GM23338 (cell line): ENCODE data around the gene TFCP2. TPM values are rescaled to one million over a fixed set of nuclear protein-coding genes. Genes with fewer than 3 reads are reported as not detected.

ENCODE experiments used
- ATAC-seq: fragments of 200-7000 bp; cut with Tn5 transposase; 3 replicates; pipeline ENCODE4 v1.9.1; 2020
- DNase-seq: peaks from one replicate; pipeline ENCODE4 v3.0.0-alpha.2; 2015; ENCODE audit warnings: low spot score
- H2AFZ ChIP-seq: fragments of 200-600 bp; sonication (generic); 2 replicates; pipeline ENCODE4 v1.8.0; 2016; ENCODE audit warnings: antibody characterized with exemption, mild to moderate bottlenecking, moderate library complexity
- H3F3A ChIP-seq: fragments of 200-600 bp; sonication (generic); replicated peaks from 2 replicates; pipeline ENCODE4 v1.8.0; 2017; ENCODE audit warnings: antibody characterized with exemption, mixed run types, low read depth
- H3K27ac ChIP-seq: fragments of 200-600 bp; sonication (generic); 2 replicates; pipeline ENCODE4 v1.6.1; 2016; ENCODE audit warnings: low read depth
- H3K27me3 ChIP-seq: fragments of 200-600 bp; sonication (generic); 2 replicates; pipeline ENCODE4 v1.8.0; 2016; ENCODE audit warnings: mild to moderate bottlenecking, mixed run types, moderate library complexity; ENCODE audit not compliant: insufficient read depth
- H3K36me3 ChIP-seq: fragments of 200-600 bp; sonication (generic); 2 replicates; pipeline ENCODE4 v1.8.0; 2016; ENCODE audit warnings: mild to moderate bottlenecking; ENCODE audit not compliant: insufficient read depth
- H3K4me1 ChIP-seq: fragments of 200-600 bp; sonication (generic); 2 replicates; pipeline ENCODE4 v1.8.0; 2016; ENCODE audit warnings: mild to moderate bottlenecking, moderate library complexity; ENCODE audit not compliant: insufficient read depth
- H3K4me2 ChIP-seq: fragments of 200-600 bp; sonication (generic); 2 replicates; pipeline ENCODE4 v1.7.1; 2017; ENCODE audit warnings: mixed run types
- H3K4me3 ChIP-seq: fragments of 200-600 bp; sonication (generic); 2 replicates; pipeline ENCODE4 v1.6.1; 2016; ENCODE audit warnings: mixed run types
- H3K79me2 ChIP-seq: fragments of 200-600 bp; sonication (generic); replicated peaks from 2 replicates; pipeline ENCODE4 v1.8.0; 2017; ENCODE audit warnings: mild to moderate bottlenecking; ENCODE audit not compliant: insufficient read depth
- H3K9me2 ChIP-seq: fragments of 200-600 bp; sonication (generic); 2 replicates; pipeline ENCODE4 v1.8.0; 2017; ENCODE audit not compliant: insufficient read depth
- H4K20me1 ChIP-seq: fragments of 200-600 bp; sonication (generic); replicated peaks from 2 replicates; pipeline ENCODE4 v1.8.0; 2017; ENCODE audit warnings: mild to moderate bottlenecking; ENCODE audit not compliant: insufficient read depth
- H3K27ac Mint-ChIP-seq: 2 replicates; pipeline ENCODE4 v1.8.0; 2020; ENCODE audit warnings: inconsistent platforms, mild to moderate bottlenecking, moderate library complexity, mixed read lengths
- H3K27me3 Mint-ChIP-seq: 3 replicates; pipeline ENCODE4 v1.8.0; 2022; ENCODE audit warnings: low read depth, mild to moderate bottlenecking, moderate library complexity, mixed read lengths, inconsistent platforms; ENCODE audit not compliant: insufficient read depth, poor library complexity
- H3K36me3 Mint-ChIP-seq: 3 replicates; pipeline ENCODE4 v1.8.0; 2021; ENCODE audit warnings: low read depth, mild to moderate bottlenecking, inconsistent platforms, moderate library complexity, mixed read lengths
- H3K4me1 Mint-ChIP-seq: 3 replicates; pipeline ENCODE4 v1.8.0; 2020; ENCODE audit warnings: mild to moderate bottlenecking, inconsistent platforms, mixed read lengths
- H3K4me3 Mint-ChIP-seq: 3 replicates; pipeline ENCODE4 v1.8.0; 2021; ENCODE audit warnings: moderate library complexity, mild to moderate bottlenecking, inconsistent platforms, mixed read lengths
- H3K9me3 Mint-ChIP-seq: 3 replicates; pipeline ENCODE4 v1.8.0; 2020; ENCODE audit warnings: moderate library complexity, mild to moderate bottlenecking, inconsistent platforms, mixed read lengths
- CREB1 ChIP-seq: fragments of 250-450 bp; sonication (Bioruptor Pico); IDR thresholded peaks from 2 replicates; pipeline ENCODE4 v1.5.0; 2020; ENCODE audit warnings: low read depth, mild to moderate bottlenecking, moderate library complexity
- EZH2 ChIP-seq: fragments of 200-600 bp; sonication (generic); IDR thresholded peaks from one replicate; pipeline ENCODE4 v1.8.0; 2017; ENCODE audit warnings: antibody characterized with exemption, mild to moderate bottlenecking, low read depth; ENCODE audit not compliant: unreplicated experiment
- EZH2phosphoT487 ChIP-seq: fragments of 200-600 bp; sonication (generic); IDR thresholded peaks from one replicate; pipeline ENCODE4 v1.8.1; 2018; ENCODE audit warnings: antibody characterized with exemption; ENCODE audit not compliant: unreplicated experiment
- JUNB ChIP-seq: IDR thresholded peaks from one replicate; pipeline ENCODE4 v1.6.1; 2016; ENCODE audit warnings: antibody characterized with exemption; ENCODE audit not compliant: unreplicated experiment
- NANOG ChIP-seq: IDR thresholded peaks from 2 replicates; pipeline ENCODE4 v1.6.1; 2016; ENCODE audit warnings: antibody characterized with exemption, borderline replicate concordance
- POLR2AphosphoS5 ChIP-seq: IDR thresholded peaks from 2 replicates; pipeline ENCODE4 v1.6.1; 2016; ENCODE audit warnings: antibody characterized with exemption, low read depth
- REST ChIP-seq: IDR thresholded peaks from one replicate; pipeline ENCODE4 v1.6.1; 2018; ENCODE audit warnings: antibody characterized with exemption; ENCODE audit not compliant: unreplicated experiment
- STAT1 ChIP-seq: IDR thresholded peaks from one replicate; pipeline ENCODE4 v1.6.1; 2016; ENCODE audit warnings: antibody characterized with exemption; ENCODE audit not compliant: unreplicated experiment
- ZNF114 ChIP-seq: fragments of 250-450 bp; sonication (Bioruptor Pico); IDR thresholded peaks from 2 replicates; pipeline ENCODE4 v1.5.0; 2020; ENCODE audit warnings: mild to moderate bottlenecking, moderate library complexity
- ZNF331 ChIP-seq: fragments of 250-450 bp; sonication (Bioruptor Pico); IDR thresholded peaks from 2 replicates; pipeline ENCODE4 v1.5.0; 2020; ENCODE audit warnings: low read depth, mild to moderate bottlenecking, moderate library complexity
- ZNF462 ChIP-seq: fragments of 250-450 bp; sonication (Bioruptor Pico); IDR thresholded peaks from 2 replicates; pipeline ENCODE4 v1.5.0; 2020; ENCODE audit warnings: mild to moderate bottlenecking, moderate library complexity
- polyA plus RNA-seq: library from polyadenylated mRNA; unstranded; fragments of >200 nt; fragmentation: Nextera tagmentation; extraction: Ambion mirVana; gene quantifications from 2 replicates; pipeline ENCODE4 v1.2.1, GENCODE V29; 2016
- total RNA-seq: library from RNA; depleted of rRNA; stranded (reverse); fragments of >200 nt; shearing (Covaris generic); gene quantifications from 2 replicates; pipeline ENCODE4 v1.2.3, GENCODE V29; 2014
- TF ChIP-seq, protein P1 (sequence below): IDR thresholded peaks from 2 replicates; pipeline ENCODE4 v1.6.1; 2016; ENCODE audit warnings: antibody characterized with exemption

Gene TFCP2
- total and polyA plus RNA-seq, 2 experiments from 2014 or later, result 15.2 to 30.5 TPM

- TF ChIP-seq ZNF462 (no peak), POLR2AphosphoS5 (no peak), ZNF114 (CRISPR knock-in tag) (no peak), EZH2 (no peak), CREB1 (no peak), EZH2phosphoT487 (no peak)
- TF ChIP-seq, protein P1, sequence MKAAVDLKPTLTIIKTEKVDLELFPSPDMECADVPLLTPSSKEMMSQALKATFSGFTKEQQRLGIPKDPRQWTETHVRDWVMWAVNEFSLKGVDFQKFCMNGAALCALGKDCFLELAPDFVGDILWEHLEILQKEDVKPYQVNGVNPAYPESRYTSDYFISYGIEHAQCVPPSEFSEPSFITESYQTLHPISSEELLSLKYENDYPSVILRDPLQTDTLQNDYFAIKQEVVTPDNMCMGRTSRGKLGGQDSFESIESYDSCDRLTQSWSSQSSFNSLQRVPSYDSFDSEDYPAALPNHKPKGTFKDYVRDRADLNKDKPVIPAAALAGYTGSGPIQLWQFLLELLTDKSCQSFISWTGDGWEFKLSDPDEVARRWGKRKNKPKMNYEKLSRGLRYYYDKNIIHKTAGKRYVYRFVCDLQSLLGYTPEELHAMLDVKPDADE, result no peak
Measured at GRCh38 chr12:51086933-51087332, 86.0 kb downstream of the TFCP2 start (continued).

- no peak overlapping the region for H3K4me2 ChIP-seq
- H4K20me1 ChIP-seq, result peaks cover 12% of the 10 kb centered on the region
- H3K9me2 ChIP-seq, result no peaks in the 10 kb centered on the region
- no peak overlapping the region for H3K4me3 Mint-ChIP-seq
- DNase-seq (no peak), ATAC-seq (no peak)
- H3K4me3 ChIP-seq, result no peak overlapping the region
- peaks cover 5% of the 10 kb centered on the region; the same call in 1 of the 2 replicates for H3F3A ChIP-seq
- peaks cover 13% of the 10 kb centered on the region for H3K4me1 Mint-ChIP-seq
- no peaks in the 10 kb centered on the region for H3K36me3 ChIP-seq
- no peak overlapping the region for H3K27ac Mint-ChIP-seq
- peaks cover under 1% of the 10 kb centered on the region; the same call in 2 of the 3 replicates for H3K36me3 Mint-ChIP-seq
- no peak overlapping the region for H3K27ac ChIP-seq
- no peaks in the 10 kb centered on the region for H3K9me3 Mint-ChIP-seq
- H3K27me3 ChIP-seq, result no peaks in the 10 kb centered on the region
- H3K79me2 ChIP-seq, result peaks cover 18% of the 10 kb centered on the region
- H2AFZ ChIP-seq, result no peak overlapping the region
- peaks cover 11% of the 10 kb centered on the region for H3K27me3 Mint-ChIP-seq
- H3K4me1 ChIP-seq, result peaks cover 12% of the 10 kb centered on the region
- TF ChIP-seq EZH2, result no peak
- no peak for TF ChIP-seq EZH2phosphoT487
- no peak for TF ChIP-seq POLR2AphosphoS5
- TF ChIP-seq, protein P1, result no peak
- TF ChIP-seq CREB1, result no peak
- TF ChIP-seq ZNF331 (CRISPR knock-in tag), result no peak
- no peak for TF ChIP-seq JUNB
- TF ChIP-seq REST, result no peak
- TF ChIP-seq STAT1, result no peak
- TF ChIP-seq NANOG, result no peak
- no peak for TF ChIP-seq ZNF114 (CRISPR knock-in tag)
Measured at GRCh38 chr12:51085757-51086156, 87.2 kb downstream of the TFCP2 start.
